Epithelial cell of proximal tubule (primary cell): ENCODE data around the gene SPATA31D1. TPM values are rescaled to one million over a fixed set of nuclear protein-coding genes. Genes with fewer than 3 reads are reported as not detected.

Source experiments
- DNase-seq: peaks from one replicate; pipeline ENCODE4 v3.0.0-alpha.2; 2011; ENCODE audit warnings: low read depth
- H3K4me3 ChIP-seq: 2 replicates; pipeline ENCODE4 v1.5.1; 2011; ENCODE audit warnings: low read depth, mild to moderate bottlenecking, low read length
- total RNA-seq: library from RNA; depleted of rRNA; stranded (reverse); fragments of >200 nt; gene quantifications from 2 replicates; pipeline ENCODE4 v1.2.3, GENCODE V29; 2015
- TF ChIP-seq, protein P1 (sequence below): conservative IDR thresholded peaks from 2 replicates; pipeline ENCODE4 v1.5.1; 2012; ENCODE audit warnings: low read depth, mild to moderate bottlenecking, low read length

Gene SPATA31D1
- total RNA-seq, 1 donor from 2014 or later, result not detected

DNA sequence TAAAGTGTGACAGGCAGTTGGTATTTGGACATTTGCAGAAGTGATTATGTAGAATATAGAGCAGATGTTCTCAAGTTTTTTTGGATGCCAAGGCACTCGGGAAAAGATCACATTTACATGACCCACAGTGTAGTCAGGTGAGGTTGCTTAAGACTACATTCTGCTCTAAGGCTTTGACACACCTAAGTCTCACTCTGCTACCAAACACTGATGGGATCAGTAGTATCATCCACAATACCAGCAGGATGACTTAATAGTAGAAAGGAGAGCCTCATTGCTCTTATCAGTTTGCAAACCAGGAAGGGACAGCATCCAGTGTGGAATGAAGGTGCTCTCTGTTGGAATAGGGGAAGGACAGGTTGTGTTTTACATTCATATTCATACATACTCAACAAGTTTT, 2.5 kb upstream of the SPATA31D1 start:
- TF ChIP-seq, protein P1, sequence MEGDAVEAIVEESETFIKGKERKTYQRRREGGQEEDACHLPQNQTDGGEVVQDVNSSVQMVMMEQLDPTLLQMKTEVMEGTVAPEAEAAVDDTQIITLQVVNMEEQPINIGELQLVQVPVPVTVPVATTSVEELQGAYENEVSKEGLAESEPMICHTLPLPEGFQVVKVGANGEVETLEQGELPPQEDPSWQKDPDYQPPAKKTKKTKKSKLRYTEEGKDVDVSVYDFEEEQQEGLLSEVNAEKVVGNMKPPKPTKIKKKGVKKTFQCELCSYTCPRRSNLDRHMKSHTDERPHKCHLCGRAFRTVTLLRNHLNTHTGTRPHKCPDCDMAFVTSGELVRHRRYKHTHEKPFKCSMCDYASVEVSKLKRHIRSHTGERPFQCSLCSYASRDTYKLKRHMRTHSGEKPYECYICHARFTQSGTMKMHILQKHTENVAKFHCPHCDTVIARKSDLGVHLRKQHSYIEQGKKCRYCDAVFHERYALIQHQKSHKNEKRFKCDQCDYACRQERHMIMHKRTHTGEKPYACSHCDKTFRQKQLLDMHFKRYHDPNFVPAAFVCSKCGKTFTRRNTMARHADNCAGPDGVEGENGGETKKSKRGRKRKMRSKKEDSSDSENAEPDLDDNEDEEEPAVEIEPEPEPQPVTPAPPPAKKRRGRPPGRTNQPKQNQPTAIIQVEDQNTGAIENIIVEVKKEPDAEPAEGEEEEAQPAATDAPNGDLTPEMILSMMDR, result no peak
- no peak for DNase-seq
- H3K4me3 ChIP-seq, result no peak overlapping the region

GRCh38 chr9:81989700-81990099, 1.1 kb downstream of the SPATA31D1 start:
- no peak for DNase-seq
- TF ChIP-seq, protein P1, result no peak

DNA sequence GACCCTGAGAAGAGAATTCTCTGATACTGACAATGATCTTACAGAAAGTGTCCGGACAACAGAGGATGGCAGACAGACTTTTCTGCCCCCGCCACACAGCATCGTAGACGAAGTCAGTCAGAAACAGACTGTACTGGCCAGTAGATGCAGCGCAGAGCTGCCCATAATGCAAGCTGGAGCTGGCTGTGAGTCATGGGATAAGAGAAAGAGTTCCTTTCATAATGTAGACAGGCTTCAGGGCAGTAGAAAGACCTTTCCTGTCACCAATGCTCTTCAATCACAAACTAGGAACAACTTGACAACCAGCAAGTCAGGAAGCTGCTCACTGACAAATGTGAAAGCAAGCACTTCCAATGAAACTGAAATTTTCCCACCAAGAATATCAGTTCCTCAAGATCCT, 5.1 kb downstream of the SPATA31D1 start:
- DNase-seq, result no peak
- TF ChIP-seq, protein P1, result no peak
- H3K4me3 ChIP-seq, result no peak overlapping the region

More at GRCh38 chr9:81989700-81990099, 1.1 kb downstream of the SPATA31D1 start:
- H3K4me3 ChIP-seq, result no peak overlapping the region

DNA sequence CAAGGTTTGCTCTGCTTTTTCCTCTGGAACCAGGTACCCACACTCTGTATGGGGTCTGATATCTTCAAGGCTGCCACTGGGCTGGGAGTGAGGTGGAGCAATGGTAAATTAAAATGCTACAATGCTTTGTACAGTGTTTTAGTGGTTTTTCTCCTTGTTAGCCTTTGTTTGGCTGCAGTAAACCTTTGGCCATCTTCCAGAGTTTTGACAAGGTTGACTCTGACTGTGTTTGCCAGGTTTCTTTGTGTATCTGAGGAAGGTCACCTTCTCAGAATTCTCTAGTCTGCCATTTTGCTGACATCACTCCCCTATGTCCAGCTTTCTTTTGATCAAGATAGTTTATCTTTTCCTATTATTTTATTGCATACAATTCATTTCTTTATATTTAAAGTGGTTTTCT, 11.2 kb downstream of the SPATA31D1 start:
- TF ChIP-seq, protein P1, result no peak
- no peak overlapping the region for H3K4me3 ChIP-seq
- DNase-seq, result no peak

DNA sequence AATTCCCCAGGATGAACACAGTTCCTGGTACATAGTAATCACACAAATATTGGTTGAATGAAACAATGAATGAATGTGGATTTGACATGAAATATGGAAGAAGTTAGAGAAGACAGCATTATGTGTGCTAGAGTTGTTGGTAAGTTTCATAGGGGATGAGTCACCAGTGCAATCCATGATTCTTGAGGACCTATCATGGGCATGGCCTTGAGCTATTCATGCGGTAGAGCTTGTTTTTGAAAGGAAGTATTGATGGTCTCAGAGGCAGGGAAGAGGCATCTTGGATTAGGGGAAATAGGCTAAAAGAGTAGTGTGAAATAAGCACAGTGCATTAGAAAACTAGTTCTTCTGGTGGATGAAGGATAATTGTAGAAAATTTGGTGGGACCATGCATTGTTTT, 22.1 kb downstream of the SPATA31D1 start:
- DNase-seq, result no peak
- TF ChIP-seq, protein P1, result no peak
- H3K4me3 ChIP-seq, result no peak overlapping the region

DNA sequence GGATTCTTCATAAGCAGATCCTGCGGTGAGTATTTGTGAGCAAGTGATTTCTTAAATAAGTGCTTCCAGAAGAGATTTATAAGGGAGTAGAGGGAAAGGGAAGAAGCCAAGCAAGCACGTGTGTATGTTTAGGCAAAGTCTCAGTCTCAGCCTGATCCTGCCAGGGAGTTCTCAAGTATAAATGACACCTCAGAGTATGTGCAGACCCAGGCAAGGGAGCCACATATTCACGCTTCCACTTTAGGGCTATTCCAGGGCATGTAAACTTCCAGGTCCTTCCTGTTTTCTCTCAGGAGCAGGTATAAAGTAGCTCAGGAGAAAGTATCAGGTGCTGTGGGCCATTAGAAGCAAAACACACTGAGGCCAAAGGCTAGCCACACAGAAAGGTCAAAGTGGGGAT, 22.6 kb downstream of the SPATA31D1 start:
- no peak for DNase-seq
- H3K4me3 ChIP-seq, result no peak overlapping the region
- TF ChIP-seq, protein P1, result no peak

DNA sequence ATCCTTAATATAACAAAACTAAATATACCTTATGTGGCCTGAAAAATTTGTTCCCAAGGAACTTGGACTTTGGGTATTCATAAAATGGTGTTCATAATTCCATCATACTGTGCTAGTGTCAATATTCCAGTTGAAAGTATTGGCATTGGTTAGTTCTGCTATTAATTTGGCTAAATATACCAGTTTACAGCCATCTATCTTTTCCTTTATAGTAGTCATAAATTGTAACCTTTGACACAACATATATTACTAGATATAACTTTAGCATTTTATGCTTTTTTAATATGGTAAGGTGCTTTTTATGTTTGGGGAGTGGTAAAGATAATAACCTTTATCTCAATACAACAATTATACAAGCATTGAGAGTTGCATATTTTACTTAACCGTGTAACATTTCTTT, 23.7 kb downstream of the SPATA31D1 start:
- DNase-seq, result no peak
- no peak overlapping the region for H3K4me3 ChIP-seq
- TF ChIP-seq, protein P1, result no peak
